Measurements from ENCODE around the gene SEMA3F.
A peak's percentile ranks its signal among the peaks of the same experiment; 100 is the strongest.

SEMA3F gene

GRCh38 chr3:50124052-50124799 lies 30.9 kb upstream of the SEMA3F start:
- H3K4me1 Mint-ChIP-seq: peaks cover 11% of the 10 kb centered on the region
- peaks cover 31% of the 10 kb centered on the region for H3K36me3 Mint-ChIP-seq (ENCODE audit: insufficient read depth)
- peak overlapping the region; percentile 44 for H3K27ac Mint-ChIP-seq (ENCODE audit: low read depth)

GRCh38 chr3:50124800-50125178 lies 30.3 kb upstream of the SEMA3F start:
- no peak for DNase-seq (ENCODE audit: low spot score in 2 of 2)
- no peaks in the 10 kb centered on the region for H3K9me3 Mint-ChIP-seq
- no peak overlapping the region for H3K4me3 Mint-ChIP-seq
- H3K27ac Mint-ChIP-seq (ENCODE audit: low read depth): no peak overlapping the region
- peaks cover 11% of the 10 kb centered on the region for H3K4me1 Mint-ChIP-seq
- ATAC-seq (replicated peaks; ENCODE audit: extremely low read depth, poor library complexity, severe bottlenecking): no peak
- no peaks in the 10 kb centered on the region for H3K27me3 Mint-ChIP-seq
- H3K36me3 Mint-ChIP-seq (ENCODE audit: insufficient read depth): peaks cover 27% of the 10 kb centered on the region

More at GRCh38 chr3:50124052-50124799, 30.9 kb upstream of the SEMA3F start:
- DNase-seq (ENCODE audit: low spot score in 2 of 2) (no peak), ATAC-seq (replicated peaks; ENCODE audit: extremely low read depth, poor library complexity, severe bottlenecking) (no peak)
- H3K4me3 Mint-ChIP-seq: no peak overlapping the region
- H3K9me3 Mint-ChIP-seq: no peaks in the 10 kb centered on the region
- no peaks in the 10 kb centered on the region for H3K27me3 Mint-ChIP-seq

- H3K4me3 Mint-ChIP-seq: no peak overlapping the region
- peak overlapping the region; percentile 77 for H3K27ac Mint-ChIP-seq (ENCODE audit: low read depth)
- H3K4me1 Mint-ChIP-seq: peaks cover 11% of the 10 kb centered on the region
- DNase-seq (ENCODE audit: low spot score in 2 of 2) (no peak), ATAC-seq (replicated peaks; ENCODE audit: extremely low read depth, poor library complexity, severe bottlenecking) (no peak)
- H3K36me3 Mint-ChIP-seq (ENCODE audit: insufficient read depth): peaks cover 21% of the 10 kb centered on the region
- no peaks in the 10 kb centered on the region for H3K9me3 Mint-ChIP-seq
- H3K27me3 Mint-ChIP-seq: no peaks in the 10 kb centered on the region
Measured at GRCh38 chr3:50125541-50126286, 29.4 kb upstream of the SEMA3F start.

- Mint-ChIP-seq H3K9me3 (no peaks in the 10 kb centered on the region), H3K4me3 (no peak overlapping the region), H3K27ac (ENCODE audit: low read depth) (peak overlapping the region; percentile 77), H3K27me3 (no peaks in the 10 kb centered on the region), H3K4me1 (peaks cover 11% of the 10 kb centered on the region), H3K36me3 (ENCODE audit: insufficient read depth) (peaks cover 15% of the 10 kb centered on the region)
- DNase-seq (ENCODE audit: low spot score in 2 of 2) (no peak), ATAC-seq (replicated peaks; ENCODE audit: extremely low read depth, poor library complexity, severe bottlenecking) (no peak)
Measured at GRCh38 chr3:50126287-50127211, 28.6 kb upstream of the SEMA3F start.

GRCh38 chr3:50127251-50127691 lies 27.9 kb upstream of the SEMA3F start:
- DNase-seq (ENCODE audit: low spot score in 2 of 2) (no peak), ATAC-seq (replicated peaks; ENCODE audit: extremely low read depth, poor library complexity, severe bottlenecking) (no peak)
- Mint-ChIP-seq H3K4me1 (peaks cover 9% of the 10 kb centered on the region), H3K27ac (ENCODE audit: low read depth) (no peak overlapping the region), H3K27me3 (no peaks in the 10 kb centered on the region), H3K4me3 (no peak overlapping the region), H3K36me3 (ENCODE audit: insufficient read depth) (peaks cover 14% of the 10 kb centered on the region), H3K9me3 (no peaks in the 10 kb centered on the region)

- Mint-ChIP-seq H3K4me1 (peaks cover 4% of the 10 kb centered on the region), H3K27me3 (peaks cover 7% of the 10 kb centered on the region), H3K36me3 (ENCODE audit: insufficient read depth) (peaks cover 14% of the 10 kb centered on the region), H3K27ac (ENCODE audit: low read depth) (no peak overlapping the region), H3K9me3 (no peaks in the 10 kb centered on the region), H3K4me3 (no peak overlapping the region)
- ATAC-seq (replicated peaks; ENCODE audit: extremely low read depth, poor library complexity, severe bottlenecking) (no peak), DNase-seq (ENCODE audit: low spot score in 2 of 2) (no peak)
Measured at GRCh38 chr3:50128001-50128400, 27.1 kb upstream of the SEMA3F start.

- Mint-ChIP-seq H3K9me3 (no peaks in the 10 kb centered on the region), H3K27ac (ENCODE audit: low read depth) (peak overlapping the region; percentile 53), H3K4me3 (no peak overlapping the region), H3K36me3 (ENCODE audit: insufficient read depth) (peaks cover 13% of the 10 kb centered on the region), H3K27me3 (peaks cover 9% of the 10 kb centered on the region), H3K4me1 (no peaks in the 10 kb centered on the region)
- DNase-seq (ENCODE audit: low spot score in 2 of 2) (no peak), ATAC-seq (replicated peaks; ENCODE audit: extremely low read depth, poor library complexity, severe bottlenecking) (no peak)
Measured at GRCh38 chr3:50130436-50130835, 24.7 kb upstream of the SEMA3F start.

- Mint-ChIP-seq H3K27ac (ENCODE audit: low read depth) (no peak overlapping the region), H3K27me3 (peaks cover 9% of the 10 kb centered on the region), H3K4me3 (no peak overlapping the region), H3K4me1 (no peaks in the 10 kb centered on the region), H3K9me3 (no peaks in the 10 kb centered on the region), H3K36me3 (ENCODE audit: insufficient read depth) (peaks cover 4% of the 10 kb centered on the region)
- ATAC-seq (replicated peaks; ENCODE audit: extremely low read depth, poor library complexity, severe bottlenecking) (no peak), DNase-seq (ENCODE audit: low spot score in 2 of 2) (no peak)
Measured at GRCh38 chr3:50132421-50133282, 22.5 kb upstream of the SEMA3F start.

GRCh38 chr3:50133283-50133615 lies 21.9 kb upstream of the SEMA3F start:
- no peak overlapping the region for H3K27ac Mint-ChIP-seq (ENCODE audit: low read depth)
- H3K4me3 Mint-ChIP-seq: no peak overlapping the region
- no peak for ATAC-seq (replicated peaks; ENCODE audit: extremely low read depth, poor library complexity, severe bottlenecking)
- no peak for DNase-seq (ENCODE audit: low spot score in 2 of 2)
- peaks cover under 1% of the 10 kb centered on the region for H3K4me1 Mint-ChIP-seq
- H3K36me3 Mint-ChIP-seq (ENCODE audit: insufficient read depth): peaks cover 4% of the 10 kb centered on the region
- peaks cover 9% of the 10 kb centered on the region for H3K27me3 Mint-ChIP-seq
- no peaks in the 10 kb centered on the region for H3K9me3 Mint-ChIP-seq

- no peak overlapping the region for H3K4me3 Mint-ChIP-seq
- ATAC-seq (replicated peaks; ENCODE audit: extremely low read depth, poor library complexity, severe bottlenecking) (no peak), DNase-seq (ENCODE audit: low spot score in 2 of 2) (no peak)
- H3K27ac Mint-ChIP-seq (ENCODE audit: low read depth): no peak overlapping the region
- peaks cover 9% of the 10 kb centered on the region for H3K4me1 Mint-ChIP-seq
- no peaks in the 10 kb centered on the region for H3K9me3 Mint-ChIP-seq
- peaks cover 9% of the 10 kb centered on the region for H3K27me3 Mint-ChIP-seq
- peaks cover 5% of the 10 kb centered on the region for H3K36me3 Mint-ChIP-seq (ENCODE audit: insufficient read depth)
Measured at GRCh38 chr3:50134367-50134766, 20.8 kb upstream of the SEMA3F start.

GRCh38 chr3:50135964-50136363 lies 19.2 kb upstream of the SEMA3F start:
- no peak overlapping the region for H3K27ac Mint-ChIP-seq (ENCODE audit: low read depth)
- no peak for DNase-seq (ENCODE audit: low spot score in 2 of 2)
- ATAC-seq (replicated peaks; ENCODE audit: extremely low read depth, poor library complexity, severe bottlenecking): no peak
- no peak overlapping the region for H3K4me3 Mint-ChIP-seq
- H3K4me1 Mint-ChIP-seq: peaks cover 9% of the 10 kb centered on the region
- peaks cover 5% of the 10 kb centered on the region for H3K36me3 Mint-ChIP-seq (ENCODE audit: insufficient read depth)
- H3K27me3 Mint-ChIP-seq: peaks cover 9% of the 10 kb centered on the region
- no peaks in the 10 kb centered on the region for H3K9me3 Mint-ChIP-seq
